Astrocyte (in vitro differentiated cells and primary cell): ENCODE results near the gene CCR6. TPM values are rescaled to one million over a fixed set of nuclear protein-coding genes. Genes with fewer than 3 reads are reported as not detected.

Experiments
- DNase-seq: peaks from one replicate; pipeline ENCODE4 v3.0.0-alpha.2; 2010; ENCODE audit warnings: low read depth
- FAIRE-seq: peaks from 2 replicates; lab custom pipeline; 2011; peaks lifted over from hg19 to GRCh38; lab: Jason Lieb, UNC
- H2AFZ ChIP-seq: 2 replicates; pipeline ENCODE4 v1.6.0; 2012; ENCODE audit warnings: low read depth, low read length, inconsistent platforms
- H3K27ac ChIP-seq: 2 replicates; pipeline ENCODE4 v1.5.1; 2011; ENCODE audit warnings: low read depth, low read length, inconsistent platforms
- H3K27me3 ChIP-seq: 2 replicates; pipeline ENCODE4 v1.6.0; 2011; ENCODE audit warnings: low read length, inconsistent platforms; ENCODE audit not compliant: insufficient read depth
- H3K36me3 ChIP-seq: 2 replicates; pipeline ENCODE4 v1.5.1; 2011; ENCODE audit warnings: low read length, inconsistent platforms; ENCODE audit not compliant: insufficient read depth
- H3K4me1 ChIP-seq: 2 replicates; pipeline ENCODE4 v1.5.1; 2011; ENCODE audit warnings: low read length, inconsistent platforms; ENCODE audit not compliant: insufficient read depth
- H3K4me2 ChIP-seq: 2 replicates; pipeline ENCODE4 v1.6.0; 2012; ENCODE audit warnings: low read length, inconsistent platforms
- H3K4me3 ChIP-seq: 2 replicates; pipeline ENCODE4 v1.5.1; 2011; ENCODE audit warnings: low read depth, mild to moderate bottlenecking, low read length, inconsistent platforms; ENCODE audit not compliant: insufficient read depth
- H3K79me2 ChIP-seq: 2 replicates; pipeline ENCODE4 v1.6.0; 2012; ENCODE audit warnings: mild to moderate bottlenecking, low read length, inconsistent platforms; ENCODE audit not compliant: insufficient read depth
- H3K9ac ChIP-seq: 2 replicates; pipeline ENCODE4 v1.6.0; 2012; ENCODE audit warnings: mild to moderate bottlenecking, low read length, inconsistent platforms
- H3K9me3 ChIP-seq: 2 replicates; pipeline ENCODE4 v1.5.1; 2012; ENCODE audit warnings: low read depth, mild to moderate bottlenecking, low read length, inconsistent platforms; ENCODE audit not compliant: insufficient read depth
- H4K20me1 ChIP-seq: 2 replicates; pipeline ENCODE4 v1.6.0; 2012; ENCODE audit warnings: low read length, inconsistent platforms; ENCODE audit not compliant: insufficient read depth
- H3K27ac Mint-ChIP-seq: one replicate; pipeline ENCODE4 v1.8.0; 2021; ENCODE audit warnings: mild to moderate bottlenecking, mixed read lengths; ENCODE audit not compliant: unreplicated experiment
- H3K27me3 Mint-ChIP-seq: one replicate; pipeline ENCODE4 v1.8.0; 2021; ENCODE audit warnings: low read depth, mixed read lengths; ENCODE audit not compliant: unreplicated experiment
- H3K36me3 Mint-ChIP-seq: one replicate; pipeline ENCODE4 v1.8.0; 2021; ENCODE audit warnings: low read depth, mixed read lengths; ENCODE audit not compliant: unreplicated experiment
- H3K4me1 Mint-ChIP-seq: one replicate; pipeline ENCODE4 v1.8.0; 2021; ENCODE audit warnings: low read depth, mixed read lengths; ENCODE audit not compliant: unreplicated experiment
- H3K4me3 Mint-ChIP-seq: one replicate; pipeline ENCODE4 v1.8.0; 2021; ENCODE audit warnings: mild to moderate bottlenecking, moderate library complexity, mixed read lengths; ENCODE audit not compliant: unreplicated experiment
- H3K9me3 Mint-ChIP-seq: one replicate; pipeline ENCODE4 v1.8.0; 2021; ENCODE audit warnings: mild to moderate bottlenecking, mixed read lengths; ENCODE audit not compliant: unreplicated experiment
- EZH2 ChIP-seq: IDR thresholded peaks from 2 replicates; pipeline ENCODE4 v1.6.1; 2012; ENCODE audit warnings: mild to moderate bottlenecking, low read length, inconsistent platforms; ENCODE audit not compliant: insufficient read depth
- total RNA-seq: library from RNA; stranded (reverse); gene quantifications from 2 replicates; pipeline ENCODE4 v1.2.1, GENCODE V29; 2021
- TF ChIP-seq, protein P1 (sequence below): IDR thresholded peaks from 2 replicates; pipeline ENCODE4 v1.5.1; 2011; ENCODE audit warnings: low read depth, mild to moderate bottlenecking, inconsistent platforms, low read length, moderate library complexity; ENCODE audit not compliant: insufficient read depth

The CCR6 gene
- total RNA-seq, 1 donor from 2014 or later = not detected

GRCh38 chr6:167127785-167128531, 5.1 kb downstream of the CCR6 start:
- Mint-ChIP-seq H3K4me1 (no peaks in the 10 kb centered on the region), H3K9me3 (peaks cover 5% of the 10 kb centered on the region), H3K27me3 (peaks cover 19% of the 10 kb centered on the region), H3K27ac (no peak overlapping the region), H3K4me3 (no peak overlapping the region), H3K36me3 (no peaks in the 10 kb centered on the region)
- H3K4me3 ChIP-seq = no peak overlapping the region
- H3K27ac ChIP-seq = no peak overlapping the region
- H3K36me3 ChIP-seq = no peaks in the 10 kb centered on the region
- no peak for FAIRE-seq
- no peaks in the 10 kb centered on the region for H3K9me3 ChIP-seq
- H3K27me3 ChIP-seq = no peaks in the 10 kb centered on the region
- no peaks in the 10 kb centered on the region for H3K79me2 ChIP-seq
- no peak for DNase-seq
- no peaks in the 10 kb centered on the region for H4K20me1 ChIP-seq
- H2AFZ ChIP-seq = no peak overlapping the region
- H3K4me1 ChIP-seq = no peaks in the 10 kb centered on the region
- H3K4me2 ChIP-seq = no peak overlapping the region
- TF ChIP-seq EZH2 = no peak
- TF ChIP-seq, protein P1, sequence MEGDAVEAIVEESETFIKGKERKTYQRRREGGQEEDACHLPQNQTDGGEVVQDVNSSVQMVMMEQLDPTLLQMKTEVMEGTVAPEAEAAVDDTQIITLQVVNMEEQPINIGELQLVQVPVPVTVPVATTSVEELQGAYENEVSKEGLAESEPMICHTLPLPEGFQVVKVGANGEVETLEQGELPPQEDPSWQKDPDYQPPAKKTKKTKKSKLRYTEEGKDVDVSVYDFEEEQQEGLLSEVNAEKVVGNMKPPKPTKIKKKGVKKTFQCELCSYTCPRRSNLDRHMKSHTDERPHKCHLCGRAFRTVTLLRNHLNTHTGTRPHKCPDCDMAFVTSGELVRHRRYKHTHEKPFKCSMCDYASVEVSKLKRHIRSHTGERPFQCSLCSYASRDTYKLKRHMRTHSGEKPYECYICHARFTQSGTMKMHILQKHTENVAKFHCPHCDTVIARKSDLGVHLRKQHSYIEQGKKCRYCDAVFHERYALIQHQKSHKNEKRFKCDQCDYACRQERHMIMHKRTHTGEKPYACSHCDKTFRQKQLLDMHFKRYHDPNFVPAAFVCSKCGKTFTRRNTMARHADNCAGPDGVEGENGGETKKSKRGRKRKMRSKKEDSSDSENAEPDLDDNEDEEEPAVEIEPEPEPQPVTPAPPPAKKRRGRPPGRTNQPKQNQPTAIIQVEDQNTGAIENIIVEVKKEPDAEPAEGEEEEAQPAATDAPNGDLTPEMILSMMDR = no peak
- H3K9ac ChIP-seq = no peak overlapping the region

- FAIRE-seq (no peak), DNase-seq (no peak)
- H3K27me3 ChIP-seq = no peaks in the 10 kb centered on the region
- peaks cover 1% of the 10 kb centered on the region for H3K9me3 Mint-ChIP-seq
- H3K4me1 Mint-ChIP-seq = no peaks in the 10 kb centered on the region
- no peaks in the 10 kb centered on the region for H3K36me3 Mint-ChIP-seq
- no peak overlapping the region for H3K27ac ChIP-seq
- H3K79me2 ChIP-seq = no peaks in the 10 kb centered on the region
- TF ChIP-seq EZH2 = no peak
- TF ChIP-seq, protein P1 = no peak
- peaks cover 13% of the 10 kb centered on the region for H3K27me3 Mint-ChIP-seq
- H3K36me3 ChIP-seq = no peaks in the 10 kb centered on the region
- no peak overlapping the region for H3K27ac Mint-ChIP-seq
- H2AFZ ChIP-seq = no peak overlapping the region
- H3K4me3 ChIP-seq = no peak overlapping the region
- no peaks in the 10 kb centered on the region for H4K20me1 ChIP-seq
- H3K9ac ChIP-seq = no peak overlapping the region
- no peaks in the 10 kb centered on the region for H3K9me3 ChIP-seq
- H3K4me1 ChIP-seq = no peaks in the 10 kb centered on the region
- H3K4me2 ChIP-seq = no peak overlapping the region
- no peak overlapping the region for H3K4me3 Mint-ChIP-seq
Observed at GRCh38 chr6:167129159-167129558, 6.3 kb downstream of the CCR6 start.

DNA sequence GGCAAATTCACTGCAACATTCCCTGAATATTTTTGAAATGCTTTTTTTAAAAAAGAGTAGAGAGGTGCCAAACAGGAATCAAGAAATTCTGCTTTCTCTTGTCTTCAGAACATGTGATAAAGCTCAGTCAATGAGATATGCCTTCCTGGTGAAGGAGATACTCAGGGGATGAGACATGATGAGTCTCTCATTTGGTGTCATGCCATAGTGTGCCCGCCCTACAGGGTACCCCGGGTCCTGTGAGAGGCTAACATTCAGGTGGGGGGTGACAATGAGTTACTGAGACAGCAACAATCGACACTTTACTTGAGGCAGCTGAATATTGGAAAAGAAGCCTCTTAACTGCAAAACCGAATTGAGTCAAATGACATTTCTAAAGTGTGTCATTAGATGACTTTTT, 6.7 kb downstream of the CCR6 start:
- Histone ChIP-seq H3K79me2 (no peaks in the 10 kb centered on the region), H3K9me3 (no peaks in the 10 kb centered on the region), H3K4me3 (no peak overlapping the region), H3K27ac (no peak overlapping the region), H3K4me2 (no peak overlapping the region), H3K36me3 (no peaks in the 10 kb centered on the region), H4K20me1 (no peaks in the 10 kb centered on the region), H3K27me3 (no peaks in the 10 kb centered on the region), H2AFZ (no peak overlapping the region), H3K4me1 (no peaks in the 10 kb centered on the region), H3K9ac (no peak overlapping the region)
- DNase-seq = no peak
- Mint-ChIP-seq H3K27me3 (peaks cover 13% of the 10 kb centered on the region), H3K4me1 (no peaks in the 10 kb centered on the region), H3K9me3 (peaks cover 1% of the 10 kb centered on the region), H3K36me3 (no peaks in the 10 kb centered on the region), H3K27ac (no peak overlapping the region), H3K4me3 (no peak overlapping the region)
- FAIRE-seq = no peak
- TF ChIP-seq EZH2 = no peak
- TF ChIP-seq, protein P1 = no peak
